ENCODE measurements around the gene TAPBP.
"Not testable (repeated sequence)": the region's sequence is repeated elsewhere in the genome, so short reads cannot be mapped to it uniquely, and the experiment has no call there.

DNA sequence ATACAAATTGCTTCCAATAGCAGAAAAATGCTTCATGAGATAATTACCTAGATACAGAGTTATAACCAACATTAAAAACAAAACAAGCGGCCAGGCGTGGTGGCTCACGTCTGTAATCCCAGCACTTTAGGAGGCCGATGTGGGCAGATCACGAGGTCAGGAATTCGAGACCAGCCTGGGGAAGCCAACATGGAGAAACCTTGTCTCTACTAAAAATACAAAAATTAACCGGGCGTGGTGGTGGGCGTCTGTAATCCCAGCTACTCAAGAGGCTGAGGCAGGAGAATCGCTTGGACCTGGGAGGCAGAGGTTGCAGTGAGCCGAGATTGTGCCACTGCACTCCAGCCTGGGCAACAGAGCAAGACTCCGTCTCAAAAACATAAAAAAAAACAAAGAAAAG is 49.6 kb upstream of the TAPBP start:
- TF ChIP-seq, protein P1, sequence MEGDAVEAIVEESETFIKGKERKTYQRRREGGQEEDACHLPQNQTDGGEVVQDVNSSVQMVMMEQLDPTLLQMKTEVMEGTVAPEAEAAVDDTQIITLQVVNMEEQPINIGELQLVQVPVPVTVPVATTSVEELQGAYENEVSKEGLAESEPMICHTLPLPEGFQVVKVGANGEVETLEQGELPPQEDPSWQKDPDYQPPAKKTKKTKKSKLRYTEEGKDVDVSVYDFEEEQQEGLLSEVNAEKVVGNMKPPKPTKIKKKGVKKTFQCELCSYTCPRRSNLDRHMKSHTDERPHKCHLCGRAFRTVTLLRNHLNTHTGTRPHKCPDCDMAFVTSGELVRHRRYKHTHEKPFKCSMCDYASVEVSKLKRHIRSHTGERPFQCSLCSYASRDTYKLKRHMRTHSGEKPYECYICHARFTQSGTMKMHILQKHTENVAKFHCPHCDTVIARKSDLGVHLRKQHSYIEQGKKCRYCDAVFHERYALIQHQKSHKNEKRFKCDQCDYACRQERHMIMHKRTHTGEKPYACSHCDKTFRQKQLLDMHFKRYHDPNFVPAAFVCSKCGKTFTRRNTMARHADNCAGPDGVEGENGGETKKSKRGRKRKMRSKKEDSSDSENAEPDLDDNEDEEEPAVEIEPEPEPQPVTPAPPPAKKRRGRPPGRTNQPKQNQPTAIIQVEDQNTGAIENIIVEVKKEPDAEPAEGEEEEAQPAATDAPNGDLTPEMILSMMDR (IDR thresholded peaks at IDR 0.05): not testable (repeated sequence)
- not testable (repeated sequence) for TF ChIP-seq POLR2A (IDR thresholded peaks at IDR 0.05)

Measured in Peyer's patch (tissue), 4 donors.